Left ventricle myocardium inferior (tissue), 1 donor: ENCODE results near the gene PRKD2. TPM values are rescaled to one million over a fixed set of nuclear protein-coding genes. Genes with fewer than 3 reads are reported as not detected.

Experiments
- DNase-seq: peaks from one replicate; pipeline ENCODE4 v3.0.0-alpha.2; 2020
- H3K27ac ChIP-seq: fragments of 200-600 bp; replicated peaks from 2 replicates; pipeline ENCODE4 v1.8.0; 2021
- H3K27me3 ChIP-seq: fragments of 200-600 bp; 2 replicates; pipeline ENCODE4 v1.8.0; 2021; ENCODE audit warnings: low read depth
- H3K36me3 ChIP-seq: fragments of 200-600 bp; 2 replicates; pipeline ENCODE4 v1.8.0; 2021
- H3K4me1 ChIP-seq: fragments of 200-600 bp; 2 replicates; pipeline ENCODE4 v1.8.0; 2021
- H3K4me3 ChIP-seq: fragments of 200-600 bp; 2 replicates; pipeline ENCODE4 v1.8.0; 2021; ENCODE audit warnings: mild to moderate bottlenecking, moderate library complexity
- H3K9me3 ChIP-seq: fragments of 200-600 bp; replicated peaks from 2 replicates; pipeline ENCODE4 v1.8.0; 2021
- intact Hi-C: fragments of 100-400 bp; cut with micrococcal nuclease; formaldehyde crosslinking; loops from one replicate; pipeline ENCODE4 v1.11.0; 2022
- total RNA-seq: library from RNA; stranded (reverse); fragmentation: NEBNext Ultra II Directional; extraction: Animal tissue kit (Norgen Biotek cat#: 25700); gene quantifications from one replicate; pipeline ENCODE4 v1.2.1, GENCODE V29; 2021
- TF ChIP-seq, protein P1 (sequence below): fragments of 200-600 bp; IDR thresholded peaks from 2 replicates; pipeline ENCODE4 v1.8.0; 2021; ENCODE audit warnings: antibody characterized with exemption, mild to moderate bottlenecking, borderline replicate concordance
- donor health status: DM: no; HTN: yes; CAD: no; lungs with severe emphysema.

The PRKD2 gene
- total RNA-seq, 1 donor from 2014 or later = 7.9 TPM

DNA sequence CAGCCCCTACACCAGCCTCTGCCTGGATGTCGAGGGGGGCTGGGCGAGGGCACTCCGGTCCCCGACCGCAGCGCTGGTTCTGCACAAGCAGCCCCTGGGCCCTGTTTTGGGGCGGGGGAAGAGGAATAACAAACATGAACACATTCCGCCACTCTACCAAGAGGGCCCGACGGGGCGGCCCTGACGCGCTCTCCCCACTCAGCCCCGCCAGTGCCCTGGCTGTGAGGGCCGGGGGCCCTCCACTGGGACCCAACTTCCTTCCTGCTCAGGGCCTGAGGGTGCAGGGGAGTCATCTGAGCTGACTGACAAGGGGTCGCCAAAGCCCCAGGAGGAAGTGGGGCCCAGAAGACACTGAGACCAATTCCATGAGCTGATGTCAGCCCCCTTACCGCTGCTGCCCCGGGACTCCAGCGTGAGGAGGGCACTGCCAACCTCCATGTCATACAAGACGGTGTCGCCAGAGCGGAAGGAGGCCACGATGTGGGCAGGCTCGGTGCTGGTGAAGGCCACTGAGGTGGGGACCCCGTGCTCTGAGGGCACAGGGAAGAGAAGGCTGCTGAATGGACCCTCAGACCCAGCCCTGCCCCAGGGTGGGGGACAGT, 5.6 kb upstream of the PRKD2 start:
- H3K27ac ChIP-seq = no peak overlapping the region
- H3K9me3 ChIP-seq = no peaks in the 10 kb centered on the region
- no peaks in the 10 kb centered on the region for H3K27me3 ChIP-seq
- peaks cover 80% of the 10 kb centered on the region for H3K36me3 ChIP-seq
- H3K4me1 ChIP-seq = peaks cover 35% of the 10 kb centered on the region
- no peak for DNase-seq
- TF ChIP-seq, protein P1, sequence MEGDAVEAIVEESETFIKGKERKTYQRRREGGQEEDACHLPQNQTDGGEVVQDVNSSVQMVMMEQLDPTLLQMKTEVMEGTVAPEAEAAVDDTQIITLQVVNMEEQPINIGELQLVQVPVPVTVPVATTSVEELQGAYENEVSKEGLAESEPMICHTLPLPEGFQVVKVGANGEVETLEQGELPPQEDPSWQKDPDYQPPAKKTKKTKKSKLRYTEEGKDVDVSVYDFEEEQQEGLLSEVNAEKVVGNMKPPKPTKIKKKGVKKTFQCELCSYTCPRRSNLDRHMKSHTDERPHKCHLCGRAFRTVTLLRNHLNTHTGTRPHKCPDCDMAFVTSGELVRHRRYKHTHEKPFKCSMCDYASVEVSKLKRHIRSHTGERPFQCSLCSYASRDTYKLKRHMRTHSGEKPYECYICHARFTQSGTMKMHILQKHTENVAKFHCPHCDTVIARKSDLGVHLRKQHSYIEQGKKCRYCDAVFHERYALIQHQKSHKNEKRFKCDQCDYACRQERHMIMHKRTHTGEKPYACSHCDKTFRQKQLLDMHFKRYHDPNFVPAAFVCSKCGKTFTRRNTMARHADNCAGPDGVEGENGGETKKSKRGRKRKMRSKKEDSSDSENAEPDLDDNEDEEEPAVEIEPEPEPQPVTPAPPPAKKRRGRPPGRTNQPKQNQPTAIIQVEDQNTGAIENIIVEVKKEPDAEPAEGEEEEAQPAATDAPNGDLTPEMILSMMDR = no peak
- intact Hi-C loops = no loop called here
- no peak overlapping the region for H3K4me3 ChIP-seq

DNA sequence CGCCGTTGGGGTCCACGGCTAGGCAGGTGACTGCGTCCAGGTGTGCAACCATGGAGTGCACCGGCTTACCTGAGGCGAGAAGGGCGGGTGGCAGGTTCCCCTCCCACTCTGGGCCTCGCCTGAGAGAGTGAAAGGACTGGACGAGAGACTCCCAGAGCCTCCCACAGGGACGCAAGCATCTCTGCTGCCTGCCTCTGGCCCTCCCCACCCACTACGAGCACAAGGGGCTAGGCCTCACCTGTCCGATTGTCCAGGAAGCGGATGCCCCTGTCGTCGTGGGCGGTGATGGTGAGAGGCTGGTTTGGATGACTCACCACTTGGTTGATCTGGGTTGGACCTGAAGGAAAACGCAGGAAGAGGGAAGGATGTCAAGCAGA, 5.1 kb upstream of the PRKD2 start:
- intact Hi-C loops = no loop called here
- Histone ChIP-seq H3K9me3 (no peaks in the 10 kb centered on the region), H3K27ac (no peak overlapping the region), H3K27me3 (no peaks in the 10 kb centered on the region), H3K4me1 (peaks cover 35% of the 10 kb centered on the region), H3K36me3 (peaks cover 74% of the 10 kb centered on the region), H3K4me3 (no peak overlapping the region)
- no peak for DNase-seq
- TF ChIP-seq, protein P1 = no peak

GRCh38 chr19:46721269-46722003, 4.5 kb upstream of the PRKD2 start:
- DNase-seq = no peak
- Histone ChIP-seq H3K36me3 (peaks cover 69% of the 10 kb centered on the region), H3K4me3 (no peak overlapping the region), H3K9me3 (no peaks in the 10 kb centered on the region), H3K4me1 (peaks cover 34% of the 10 kb centered on the region), H3K27me3 (no peaks in the 10 kb centered on the region), H3K27ac (no peak overlapping the region)
- intact Hi-C loops = no loop called here
- TF ChIP-seq, protein P1 = no peak

DNA sequence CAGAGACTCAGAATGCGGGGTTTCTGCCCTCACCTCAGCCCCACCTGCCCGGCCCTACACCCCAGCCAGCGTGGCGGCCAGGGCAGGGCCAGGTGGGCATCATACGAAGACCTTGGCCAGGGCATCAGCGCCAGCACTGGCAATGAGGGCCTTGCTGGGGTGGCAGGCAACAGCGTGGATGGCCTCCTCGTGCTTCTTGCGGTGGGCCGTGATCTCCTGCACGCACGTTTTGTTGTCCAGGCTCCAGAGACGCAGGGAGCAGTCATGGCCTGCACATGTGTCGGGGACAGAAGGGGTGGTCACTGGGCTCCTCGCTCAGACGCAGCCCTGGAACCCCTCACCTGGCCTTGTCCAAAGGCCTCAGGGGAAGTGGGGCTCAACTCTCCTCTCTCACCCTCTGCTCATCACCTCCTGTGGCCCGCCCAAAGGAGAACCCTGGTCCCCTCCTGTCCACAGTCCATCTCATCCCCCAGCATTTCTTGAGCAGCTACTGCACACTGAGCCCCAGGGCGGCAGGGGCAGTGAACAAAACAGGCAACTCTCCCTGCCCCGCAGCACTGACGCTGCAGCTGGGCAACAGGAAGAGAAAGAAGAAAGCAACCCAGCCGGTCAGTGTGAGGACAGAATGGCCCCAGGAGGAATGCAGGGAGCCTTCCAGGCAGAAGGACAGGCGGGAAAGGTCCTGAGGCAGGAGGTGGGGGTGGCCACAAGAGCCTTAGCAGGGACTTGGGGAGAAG, 3.8 kb upstream of the PRKD2 start:
- TF ChIP-seq, protein P1 = no peak
- intact Hi-C loops = no loop called here
- no peak overlapping the region for H3K4me3 ChIP-seq
- H3K9me3 ChIP-seq = no peaks in the 10 kb centered on the region
- H3K4me1 ChIP-seq = peaks cover 34% of the 10 kb centered on the region
- no peak overlapping the region for H3K27ac ChIP-seq
- no peaks in the 10 kb centered on the region for H3K27me3 ChIP-seq
- no peak for DNase-seq
- H3K36me3 ChIP-seq = peaks cover 61% of the 10 kb centered on the region

DNA sequence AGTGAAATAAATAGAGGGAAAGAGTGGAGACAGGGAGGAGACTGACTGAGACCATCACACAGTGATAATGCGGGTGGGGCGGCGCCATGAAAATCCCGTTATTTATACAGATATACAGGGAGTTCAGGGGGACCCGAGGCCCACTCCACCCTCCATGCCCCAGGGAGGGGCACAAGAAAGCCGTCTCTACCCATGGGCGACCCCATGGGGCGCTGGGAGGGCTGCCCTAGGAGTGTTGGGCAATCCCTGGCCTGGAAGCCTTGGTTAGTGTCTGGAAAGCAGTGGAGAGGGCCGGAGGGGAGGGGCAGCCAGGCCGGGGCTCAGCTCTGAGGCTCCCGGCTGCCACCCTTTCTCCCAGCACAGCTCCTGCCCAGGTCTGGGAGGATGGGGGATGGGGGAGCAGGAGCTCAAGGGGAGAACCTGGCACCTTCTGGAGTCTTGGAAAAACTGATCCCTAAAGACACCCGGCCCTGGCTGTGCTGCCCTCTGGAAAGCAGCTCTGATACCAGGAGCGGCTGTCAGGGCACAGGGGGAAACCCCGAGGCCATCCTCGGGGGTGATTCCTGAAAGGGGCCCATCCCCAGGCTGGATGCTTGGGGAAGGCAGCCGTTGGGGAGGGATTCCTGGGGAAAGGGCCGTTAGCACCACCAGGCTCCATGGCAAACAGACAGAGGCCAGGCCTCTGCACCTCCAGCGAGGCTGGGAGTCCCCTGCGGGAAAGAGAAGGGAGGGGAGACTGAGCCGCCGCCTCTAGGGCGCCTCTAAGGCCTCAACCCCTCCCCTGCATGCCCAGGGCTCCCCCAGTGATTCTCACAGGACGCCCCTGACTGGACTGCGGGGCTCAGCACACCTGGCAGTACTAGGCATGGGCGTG, 3.0 kb upstream of the PRKD2 start:
- no peak overlapping the region for H3K4me3 ChIP-seq
- peaks cover 53% of the 10 kb centered on the region for H3K36me3 ChIP-seq
- no peaks in the 10 kb centered on the region for H3K9me3 ChIP-seq
- H3K27me3 ChIP-seq = no peaks in the 10 kb centered on the region
- intact Hi-C loops = no loop called here
- no peak for DNase-seq
- peaks cover 42% of the 10 kb centered on the region for H3K4me1 ChIP-seq
- TF ChIP-seq, protein P1 = no peak
- no peak overlapping the region for H3K27ac ChIP-seq
